SHP77 (cell line): ENCODE data around the gene SPRN.
"Not testable (repeated sequence)": the region's sequence is repeated elsewhere in the genome, so short reads cannot be mapped to it uniquely, and the experiment has no call there.

Experiments used
- DNase-seq, 2 experiments: peaks; one replicate each; lab custom pipeline; 2025; lab: John Stamatoyannopoulos, UW

The SPRN gene

DNA sequence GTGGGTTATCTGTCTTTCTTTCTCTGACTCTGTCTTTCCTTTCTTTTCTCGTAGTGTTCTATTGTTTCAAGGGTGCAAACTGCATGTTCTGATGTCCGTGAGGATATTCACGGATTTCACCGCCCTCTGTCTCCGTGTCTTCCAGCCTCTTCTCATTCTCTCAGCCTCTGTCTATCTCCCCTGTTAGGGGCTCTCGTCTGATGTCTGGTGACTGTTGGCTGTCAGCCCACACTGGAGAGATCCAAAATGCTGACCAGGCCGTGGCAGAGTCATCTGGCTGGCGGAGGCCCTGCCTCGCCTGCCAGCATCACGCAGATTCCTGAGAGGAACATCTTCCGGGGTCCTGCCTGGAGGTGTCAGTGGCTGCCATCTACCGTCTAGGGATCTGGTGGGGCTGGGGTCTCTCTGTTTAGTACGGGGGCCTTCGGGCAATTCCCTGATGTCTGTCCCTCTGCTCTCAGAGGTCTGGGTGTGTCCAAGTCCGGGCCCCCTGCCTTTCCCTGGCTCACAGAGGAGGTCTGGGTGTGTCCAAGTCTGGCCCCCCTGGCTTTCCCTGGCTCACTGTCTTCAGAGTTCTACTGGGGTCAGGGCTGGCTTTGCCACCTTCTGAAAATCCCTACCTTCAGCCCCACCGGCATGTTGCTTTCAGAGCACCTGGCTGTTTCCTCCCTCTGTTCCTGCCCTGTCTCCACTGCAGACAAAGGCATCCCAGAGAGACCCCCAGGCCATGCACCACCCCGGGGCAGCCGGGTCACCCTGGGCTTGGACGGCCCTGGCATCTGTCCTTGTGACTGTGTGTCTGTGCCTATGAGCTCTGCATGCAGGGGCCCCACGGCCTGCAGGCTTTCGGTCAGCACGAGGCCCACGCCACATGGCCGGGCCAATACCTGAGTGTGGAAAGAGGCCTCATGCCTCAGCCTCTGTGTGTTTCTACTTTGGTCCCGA lies 15.4 kb upstream of the SPRN start:
- no peak for DNase-seq

- DNase-seq = peak in 1 of 2 experiments; percentile 38
Observed at GRCh38 chr10:133438711-133439273, 14.4 kb upstream of the SPRN start.

DNA sequence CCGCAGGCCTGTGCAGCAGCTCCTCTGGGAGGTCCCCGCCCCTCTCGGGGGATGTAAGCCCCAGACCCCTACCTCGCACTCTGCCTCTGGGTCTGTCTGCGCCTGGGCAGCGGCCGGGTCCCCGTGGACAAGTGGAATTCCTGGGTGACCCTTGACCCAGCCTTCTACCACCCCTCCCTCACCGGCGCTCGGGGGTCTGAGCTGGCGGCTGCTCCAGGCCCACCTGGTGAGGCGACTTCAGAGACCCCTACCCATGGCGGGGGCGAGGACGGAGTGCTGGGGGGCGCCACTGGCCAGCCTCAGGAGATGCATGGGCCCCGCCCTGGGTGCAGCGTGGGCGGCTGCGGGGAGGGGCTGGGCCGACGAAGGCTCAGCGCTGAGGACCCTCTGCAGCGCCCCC lies 8.4 kb upstream of the SPRN start:
- DNase-seq = not testable (repeated sequence)

DNA sequence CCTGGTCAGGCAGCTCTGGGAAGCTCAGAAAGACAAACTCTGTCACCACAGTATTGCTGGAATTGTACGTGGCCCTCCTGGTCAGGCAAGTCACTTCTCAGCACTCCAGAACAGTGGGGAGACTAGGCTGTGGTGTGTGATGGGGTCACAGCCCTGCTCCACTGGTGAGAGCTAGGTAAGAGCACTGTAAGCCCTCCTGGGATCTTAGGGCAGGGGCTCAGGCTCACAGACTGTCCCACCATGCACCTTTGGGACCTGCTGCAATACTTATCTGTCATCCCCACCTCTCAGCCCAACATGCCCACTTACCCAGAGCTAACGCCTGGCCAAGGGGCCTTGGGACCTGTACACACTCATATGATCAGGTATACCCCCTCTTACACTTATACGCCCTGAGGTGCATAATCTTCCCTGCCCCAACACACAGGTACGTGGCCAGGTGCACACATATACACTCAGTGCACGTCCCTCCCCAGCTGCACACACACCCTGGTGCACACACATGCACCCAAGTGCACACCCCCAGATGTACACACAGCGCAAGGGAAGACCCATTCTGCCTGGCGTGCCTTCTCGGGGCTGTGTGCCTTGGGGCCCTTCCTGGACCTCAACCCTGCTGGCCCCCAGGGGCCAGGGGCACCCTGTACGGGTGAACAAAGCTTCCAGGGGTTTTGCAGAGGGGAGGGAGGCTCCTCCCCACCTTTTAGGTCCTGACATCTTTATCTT lies 7.6 kb upstream of the SPRN start:
- not testable (repeated sequence) for DNase-seq

DNA sequence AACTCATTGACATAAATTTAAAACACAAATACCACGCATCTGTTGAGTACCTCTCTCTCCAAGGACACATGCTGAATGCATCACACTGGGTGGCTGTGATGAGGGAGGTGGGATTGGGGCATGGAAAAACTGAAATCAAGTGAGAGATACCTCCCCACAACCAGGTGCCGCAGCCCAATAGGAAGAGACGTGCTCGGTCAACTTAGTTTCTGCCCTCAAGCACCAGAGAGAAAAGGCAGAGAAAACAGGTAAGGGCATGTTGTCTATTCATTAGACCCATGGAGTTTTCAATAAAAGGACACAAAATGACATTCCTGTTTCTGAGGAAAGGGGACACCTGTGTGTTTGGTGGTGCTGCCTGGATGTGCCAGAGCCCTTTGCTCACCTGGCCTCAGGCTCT lies 5.1 kb upstream of the SPRN start:
- not testable (repeated sequence) for DNase-seq

DNA sequence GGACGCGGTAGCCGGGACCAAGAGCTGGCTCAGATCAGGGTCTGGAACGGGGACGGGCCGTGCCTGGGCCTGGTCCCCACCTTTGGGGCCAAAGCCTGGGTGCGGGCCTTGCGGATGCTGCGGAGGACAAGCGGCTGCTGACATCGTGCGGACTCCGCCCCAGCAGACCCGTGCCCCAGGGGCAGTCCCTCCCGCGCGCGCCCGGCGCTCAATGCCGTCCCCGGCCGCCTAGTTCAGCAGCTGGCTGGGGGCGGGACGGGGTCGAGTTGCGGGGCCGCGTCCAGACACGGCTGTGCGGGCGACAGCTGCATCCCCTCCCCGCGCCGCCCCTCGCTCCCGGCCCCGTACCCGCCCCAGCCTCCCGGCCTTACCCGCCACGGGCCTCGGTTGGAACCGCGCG lies 323 bp downstream of the SPRN start:
- not testable (repeated sequence) for DNase-seq

GRCh38 chr10:133422807-133423771 lies 1.3 kb downstream of the SPRN start:
- DNase-seq = no peak

GRCh38 chr10:133422223-133422806 lies 2.1 kb downstream of the SPRN start:
- no peak for DNase-seq

- DNase-seq = no peak
Observed at GRCh38 chr10:133421336-133422222, 2.8 kb downstream of the SPRN start.

DNA sequence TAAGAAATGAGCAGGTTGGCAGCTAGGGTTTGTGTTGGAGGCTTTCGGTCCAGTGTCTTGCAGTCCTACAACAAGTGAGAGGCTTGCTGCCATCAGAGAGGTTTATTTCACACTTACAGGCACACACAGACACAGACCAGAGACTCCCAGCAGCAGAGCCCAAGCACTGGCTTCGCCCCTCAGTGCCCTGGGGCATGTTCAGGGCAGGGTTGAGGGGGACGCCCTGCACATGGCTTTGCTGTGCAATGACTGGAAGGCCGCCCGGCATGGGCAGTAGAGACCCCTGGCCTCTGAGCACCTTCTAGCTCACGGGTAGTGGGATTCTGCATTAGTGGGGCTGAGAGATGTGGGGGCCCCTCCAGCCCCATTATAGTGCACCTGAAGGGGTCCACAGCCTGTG lies 3.8 kb downstream of the SPRN start:
- no peak for DNase-seq

DNA sequence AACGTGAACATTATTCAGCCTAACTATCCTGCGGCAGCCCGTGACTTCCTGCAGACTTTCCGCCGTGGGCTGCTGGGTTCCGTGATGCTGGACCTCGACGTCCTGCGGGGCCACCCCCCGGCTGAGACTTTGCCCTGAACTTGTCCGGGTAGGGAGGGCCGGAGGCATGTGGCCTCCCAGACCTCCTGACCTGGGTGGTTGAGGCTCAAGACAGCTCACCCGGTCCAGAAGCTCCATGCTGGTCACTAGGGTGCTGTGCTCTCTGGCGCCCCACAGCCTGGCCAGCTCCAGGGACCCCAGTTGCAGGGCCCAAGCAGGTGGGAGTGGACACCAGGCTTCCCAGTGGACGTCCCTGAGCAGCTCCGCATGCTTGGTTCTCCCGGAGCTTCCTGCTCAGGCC lies 4.4 kb downstream of the SPRN start:
- DNase-seq = no peak

DNA sequence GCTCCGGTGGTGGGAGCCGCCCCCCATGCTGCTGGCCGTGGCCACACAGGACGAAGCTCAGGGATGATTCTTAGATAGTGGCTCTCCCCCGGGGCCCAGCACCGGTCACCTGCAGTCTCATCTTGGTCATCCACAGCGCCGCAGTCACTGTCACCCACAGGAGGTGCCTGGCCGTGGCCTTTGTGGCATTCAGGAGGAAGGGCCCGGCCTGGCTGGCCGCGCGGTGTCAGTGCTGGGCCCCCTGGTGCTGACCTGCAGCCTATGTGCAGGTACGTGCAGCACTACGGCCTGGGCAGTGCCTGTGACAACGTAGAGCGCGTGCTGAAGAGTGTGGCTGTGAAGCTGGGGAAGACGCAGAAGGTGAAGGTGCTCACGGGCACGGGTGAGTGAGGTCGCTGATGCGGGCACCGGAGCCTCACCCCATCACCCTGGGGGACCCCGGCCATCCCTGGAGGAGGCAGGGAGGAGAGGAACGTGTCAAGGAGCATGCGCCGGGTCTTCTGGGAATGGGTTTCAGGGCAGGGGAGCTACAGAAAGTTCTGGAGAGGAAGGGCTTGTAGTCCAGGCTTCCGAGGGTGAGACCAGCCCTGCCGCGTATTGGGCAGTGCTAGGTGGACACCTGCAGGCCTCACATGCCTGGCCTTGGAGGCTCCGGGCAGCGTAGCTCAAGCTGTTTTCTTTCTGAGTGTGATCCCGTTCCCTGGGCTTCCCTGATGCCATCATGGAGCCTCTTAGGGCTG lies 5.0 kb downstream of the SPRN start:
- DNase-seq = no peak

DNA sequence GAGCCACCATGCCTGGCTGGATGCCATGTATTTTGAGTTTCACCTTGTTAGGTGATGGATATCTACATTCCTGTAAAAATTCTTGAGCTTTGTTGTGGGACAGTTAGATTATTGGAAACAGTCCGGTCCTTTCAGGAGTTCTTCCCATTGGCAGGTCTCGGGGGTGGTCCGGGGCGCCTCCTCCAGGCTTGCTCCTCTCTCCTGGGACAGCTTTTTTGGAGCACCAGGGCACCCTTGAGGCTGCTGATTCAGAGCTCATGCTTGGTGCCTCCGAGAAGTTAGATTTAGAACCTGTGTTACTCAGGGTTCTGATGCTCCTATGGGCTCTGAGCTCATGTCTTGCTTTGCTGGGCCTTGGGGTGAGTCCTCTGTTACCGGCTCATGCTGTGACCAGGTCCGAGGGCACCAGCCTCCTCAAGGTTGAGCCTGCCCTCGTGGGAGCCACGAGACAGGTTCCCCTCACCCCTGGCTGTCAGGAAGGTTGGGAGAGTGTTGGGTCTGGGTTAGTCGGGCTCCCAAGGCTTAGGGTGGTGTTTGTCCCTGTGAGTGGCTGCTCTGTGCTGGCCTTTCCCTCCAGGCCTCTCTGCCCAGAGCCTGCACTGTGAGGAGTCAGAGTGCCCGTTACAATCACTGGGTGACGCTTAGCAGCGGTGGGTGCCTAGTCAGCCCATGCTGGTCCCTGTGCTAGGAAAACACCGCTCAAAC lies 6.0 kb downstream of the SPRN start:
- DNase-seq = no peak

- no peak for DNase-seq
Observed at GRCh38 chr10:133415752-133416151, 8.7 kb downstream of the SPRN start.

DNA sequence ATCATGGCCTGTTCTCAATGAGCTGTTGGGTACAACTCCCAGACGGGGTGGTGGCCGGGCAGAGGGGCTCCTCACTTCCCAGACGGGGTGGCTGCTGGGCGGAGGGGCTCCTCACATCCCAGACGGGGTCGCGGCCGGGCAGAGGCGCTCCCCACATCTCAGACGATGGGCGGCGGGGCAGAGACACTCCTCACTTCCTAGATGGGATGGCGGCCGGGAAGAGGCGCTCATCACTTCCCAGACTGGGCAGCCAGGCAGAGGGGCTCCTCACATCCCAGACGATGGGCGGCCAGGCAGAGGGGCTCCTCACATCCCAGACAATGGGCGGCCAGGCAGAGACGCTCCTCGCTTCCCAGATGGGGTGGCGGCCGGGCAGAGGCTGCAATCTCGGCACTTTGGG lies 10.0 kb downstream of the SPRN start:
- not testable (repeated sequence) for DNase-seq

DNA sequence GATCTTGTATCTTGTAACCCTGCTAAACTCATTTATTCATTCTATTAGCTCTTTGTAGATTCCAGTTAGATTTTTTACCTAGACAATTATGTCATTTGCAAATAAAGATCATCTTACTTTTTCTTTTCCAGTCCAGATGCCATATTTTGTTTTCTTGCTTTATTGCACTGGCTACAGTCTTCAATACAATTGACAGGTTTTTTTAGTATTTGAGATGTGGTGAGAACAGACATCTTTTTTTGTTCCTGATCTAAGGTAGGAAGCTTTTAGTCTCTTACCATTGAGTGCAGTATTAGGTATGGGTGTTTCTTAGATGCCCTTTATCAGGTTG lies 12.1 kb downstream of the SPRN start:
- no peak for DNase-seq

GRCh38 chr10:133411523-133412380 lies 12.7 kb downstream of the SPRN start:
- no peak for DNase-seq
